Bronchial epithelial cell (primary cell): ENCODE measurements around the gene ETFBKMT. TPM values are rescaled to one million over a fixed set of nuclear protein-coding genes. Genes with fewer than 3 reads are reported as not detected.
"Not testable (repeated sequence)": the region's sequence is repeated elsewhere in the genome, so short reads cannot be mapped to it uniquely, and the experiment has no call there.

Experiments
- DNase-seq: peaks from one replicate; pipeline ENCODE4 v3.0.0-alpha.2; 2010; ENCODE audit warnings: low read depth
- FAIRE-seq: peaks from 2 replicates; lab custom pipeline; 2011; peaks lifted over from hg19 to GRCh38; lab: Jason Lieb, UNC
- H3K27me3 ChIP-seq: 2 replicates; pipeline ENCODE4 v1.5.1; 2011; ENCODE audit warnings: low read length; ENCODE audit not compliant: control insufficient read depth, insufficient read depth
- H3K36me3 ChIP-seq: 2 replicates; pipeline ENCODE4 v1.5.1; 2011; ENCODE audit warnings: low read length; ENCODE audit not compliant: control insufficient read depth, insufficient read depth
- H3K4me3 ChIP-seq: 2 replicates; pipeline ENCODE4 v1.5.1; 2011; ENCODE audit warnings: mild to moderate bottlenecking, low read depth, low read length, control low read depth
- CTCF ChIP-seq: IDR thresholded peaks from 2 replicates; pipeline ENCODE4 v1.5.1; 2011; ENCODE audit warnings: mild to moderate bottlenecking, moderate library complexity, low read length, control low read depth, inconsistent platforms; ENCODE audit not compliant: insufficient read depth, severe bottlenecking
- total RNA-seq: library from RNA; depleted of rRNA; stranded (reverse); fragments of >200 nt; gene quantifications from 2 replicates; pipeline ENCODE4 v1.2.1, GENCODE V29; 2014

ETFBKMT gene
- total RNA-seq, 1 donor from 2014 or later, result 0.79 TPM

GRCh38 chr12:31682136-31682962 lies 22.9 kb downstream of the ETFBKMT start:
- H3K4me3 ChIP-seq, result no peak overlapping the region
- TF ChIP-seq CTCF, result peak; percentile 79
- FAIRE-seq (no peak), DNase-seq (peak; percentile 68)
- H3K27me3 ChIP-seq, result no peaks in the 10 kb centered on the region
- H3K36me3 ChIP-seq, result no peaks in the 10 kb centered on the region

GRCh38 chr12:31685801-31686200 lies 26.3 kb downstream of the ETFBKMT start:
- Histone ChIP-seq H3K4me3 (no peak overlapping the region), H3K27me3 (no peaks in the 10 kb centered on the region), H3K36me3 (no peaks in the 10 kb centered on the region)
- TF ChIP-seq CTCF, result no peak
- FAIRE-seq (no peak), DNase-seq (no peak)

GRCh38 chr12:31687101-31687527 lies 27.6 kb downstream of the ETFBKMT start:
- FAIRE-seq (no peak), DNase-seq (no peak)
- H3K36me3 ChIP-seq, result no peaks in the 10 kb centered on the region
- no peak overlapping the region for H3K4me3 ChIP-seq
- TF ChIP-seq CTCF, result no peak
- H3K27me3 ChIP-seq, result no peaks in the 10 kb centered on the region

- H3K36me3 ChIP-seq, H3K27me3 ChIP-seq, DNase-seq, FAIRE-seq, H3K4me3 ChIP-seq: not testable (repeated sequence)
These were observed 30.4 kb downstream of the ETFBKMT start for GRCh38 chr12:31689921-31690320.

- H3K27me3 ChIP-seq, result no peaks in the 10 kb centered on the region
- H3K36me3 ChIP-seq, result no peaks in the 10 kb centered on the region
- DNase-seq (peak; percentile 54), FAIRE-seq (no peak)
- no peak overlapping the region for H3K4me3 ChIP-seq
- peak; percentile 24 for TF ChIP-seq CTCF
These were observed 42.6 kb downstream of the ETFBKMT start for GRCh38 chr12:31702047-31702446.

- H3K4me3 ChIP-seq, result no peak overlapping the region
- DNase-seq (no peak), FAIRE-seq (no peak)
- TF ChIP-seq CTCF, result no peak
- no peaks in the 10 kb centered on the region for H3K27me3 ChIP-seq
- no peaks in the 10 kb centered on the region for H3K36me3 ChIP-seq
These were observed 46.1 kb downstream of the ETFBKMT start for GRCh38 chr12:31705621-31706020.

- H3K4me3 ChIP-seq, H3K36me3 ChIP-seq, H3K27me3 ChIP-seq, DNase-seq, FAIRE-seq: not testable (repeated sequence)
These were observed 48.6 kb downstream of the ETFBKMT start for GRCh38 chr12:31708118-31708517.
